ENCODE results near the gene STMP1.
A peak's percentile ranks its signal among the peaks of the same experiment; 100 is the strongest.

Gene STMP1

DNA sequence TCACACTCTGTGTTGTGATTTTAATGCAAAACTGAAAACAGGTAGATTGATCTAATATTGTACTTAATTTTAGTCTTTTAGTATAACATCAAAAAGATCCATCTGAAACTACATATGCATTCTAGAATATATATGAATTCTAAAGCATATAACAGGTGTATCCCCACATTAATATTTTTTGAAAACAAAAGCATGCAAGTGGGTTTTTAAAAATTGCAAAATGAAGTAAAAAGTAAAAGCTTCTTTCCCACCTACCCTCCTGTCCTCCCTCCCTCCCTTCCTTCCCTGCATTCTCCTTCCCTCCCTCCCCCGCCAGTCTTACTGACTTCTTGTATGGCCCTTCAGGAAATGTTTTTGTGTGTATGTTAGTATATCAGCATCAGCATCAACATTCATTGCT, 14.6 kb upstream of the STMP1 start:
- no peak for DNase-seq (ENCODE audit: low read depth)
- H3K4me3 ChIP-seq (ENCODE audit: low read depth, low read length), result no peak overlapping the region
- TF ChIP-seq POLR2A (IDR thresholded peaks at IDR 0.05; ENCODE audit: extremely low read depth, insufficient read length) (no peak), MYC (IDR thresholded peaks at IDR 0.05; ENCODE audit: low read depth, low read length) (no peak)
- TF ChIP-seq, protein P1, sequence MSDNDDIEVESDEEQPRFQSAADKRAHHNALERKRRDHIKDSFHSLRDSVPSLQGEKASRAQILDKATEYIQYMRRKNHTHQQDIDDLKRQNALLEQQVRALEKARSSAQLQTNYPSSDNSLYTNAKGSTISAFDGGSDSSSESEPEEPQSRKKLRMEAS (IDR thresholded peaks at IDR 0.05; ENCODE audit: low read depth, low read length), result no peak
- TF ChIP-seq, protein P2, sequence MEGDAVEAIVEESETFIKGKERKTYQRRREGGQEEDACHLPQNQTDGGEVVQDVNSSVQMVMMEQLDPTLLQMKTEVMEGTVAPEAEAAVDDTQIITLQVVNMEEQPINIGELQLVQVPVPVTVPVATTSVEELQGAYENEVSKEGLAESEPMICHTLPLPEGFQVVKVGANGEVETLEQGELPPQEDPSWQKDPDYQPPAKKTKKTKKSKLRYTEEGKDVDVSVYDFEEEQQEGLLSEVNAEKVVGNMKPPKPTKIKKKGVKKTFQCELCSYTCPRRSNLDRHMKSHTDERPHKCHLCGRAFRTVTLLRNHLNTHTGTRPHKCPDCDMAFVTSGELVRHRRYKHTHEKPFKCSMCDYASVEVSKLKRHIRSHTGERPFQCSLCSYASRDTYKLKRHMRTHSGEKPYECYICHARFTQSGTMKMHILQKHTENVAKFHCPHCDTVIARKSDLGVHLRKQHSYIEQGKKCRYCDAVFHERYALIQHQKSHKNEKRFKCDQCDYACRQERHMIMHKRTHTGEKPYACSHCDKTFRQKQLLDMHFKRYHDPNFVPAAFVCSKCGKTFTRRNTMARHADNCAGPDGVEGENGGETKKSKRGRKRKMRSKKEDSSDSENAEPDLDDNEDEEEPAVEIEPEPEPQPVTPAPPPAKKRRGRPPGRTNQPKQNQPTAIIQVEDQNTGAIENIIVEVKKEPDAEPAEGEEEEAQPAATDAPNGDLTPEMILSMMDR (IDR thresholded peaks at IDR 0.05; ENCODE audit: low read depth, low read length), result no peak

DNA sequence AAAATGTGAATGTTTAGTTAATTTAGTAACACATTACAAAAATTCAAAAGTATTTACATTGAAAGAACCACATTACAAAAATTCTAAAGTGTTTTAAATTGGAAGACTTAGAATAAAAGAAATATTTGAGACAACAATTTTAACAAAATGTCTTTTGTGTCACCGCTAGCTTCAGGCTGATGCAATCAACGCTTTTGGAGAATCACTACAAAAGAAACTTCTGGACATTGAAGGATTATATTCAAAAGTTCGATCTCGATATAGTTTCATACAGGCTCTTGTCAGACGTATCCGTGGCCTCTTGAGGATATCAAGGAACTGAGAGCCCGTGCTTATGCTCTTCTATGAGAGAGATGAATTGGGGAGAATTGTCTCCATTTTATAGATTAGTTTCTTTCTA, 14.1 kb upstream of the STMP1 start:
- DNase-seq (ENCODE audit: low read depth), result no peak
- H3K4me3 ChIP-seq (ENCODE audit: low read depth, low read length), result no peak overlapping the region
- TF ChIP-seq POLR2A (IDR thresholded peaks at IDR 0.05; ENCODE audit: extremely low read depth, insufficient read length), result no peak
- TF ChIP-seq, protein P1 (IDR thresholded peaks at IDR 0.05; ENCODE audit: low read depth, low read length), result no peak
- TF ChIP-seq MYC (IDR thresholded peaks at IDR 0.05; ENCODE audit: low read depth, low read length), result no peak
- TF ChIP-seq, protein P2 (IDR thresholded peaks at IDR 0.05; ENCODE audit: low read depth, low read length), result no peak

DNA sequence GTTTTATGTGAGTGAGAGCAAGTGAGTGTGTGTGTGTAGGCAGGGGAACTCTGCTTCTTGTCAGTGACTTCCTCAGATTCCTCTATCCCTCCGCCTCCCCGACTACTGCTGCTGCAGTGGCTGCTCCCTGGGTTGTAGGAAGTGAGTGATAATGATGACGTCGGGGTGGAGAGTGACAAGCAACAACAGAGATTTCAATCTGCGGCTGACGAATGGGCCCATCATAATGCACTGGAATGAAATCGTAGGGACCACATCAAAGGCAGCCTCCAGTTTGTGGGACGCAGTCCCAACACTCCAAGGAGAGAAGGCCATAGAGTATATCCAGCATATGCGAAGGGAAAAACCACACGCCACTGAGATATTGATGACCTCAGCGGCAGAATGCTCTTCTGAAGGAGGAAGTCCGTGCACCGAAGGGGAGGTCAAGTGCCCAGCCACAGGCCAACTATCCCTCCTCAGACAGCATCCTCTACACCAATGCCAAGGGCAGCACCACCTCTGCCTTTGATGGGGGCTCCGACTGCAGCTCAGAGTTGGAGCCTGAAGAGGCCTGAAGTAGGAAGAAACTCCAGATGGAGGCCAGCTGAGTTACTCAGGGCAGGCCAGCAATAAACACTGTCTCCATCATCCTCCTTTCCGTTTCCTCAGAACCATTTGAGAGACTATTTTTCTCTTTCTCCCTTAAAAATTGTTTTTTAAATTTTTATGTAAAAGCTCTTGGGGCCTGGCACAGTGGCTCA, 11.3 kb upstream of the STMP1 start:
- peak; percentile 18 for DNase-seq (ENCODE audit: low read depth)
- no peak overlapping the region for H3K4me3 ChIP-seq (ENCODE audit: low read depth, low read length)
- TF ChIP-seq POLR2A (IDR thresholded peaks at IDR 0.05; ENCODE audit: extremely low read depth, insufficient read length) (no peak), MYC (IDR thresholded peaks at IDR 0.05; ENCODE audit: low read depth, low read length) (no peak)
- TF ChIP-seq, protein P2 (IDR thresholded peaks at IDR 0.05; ENCODE audit: low read depth, low read length), result no peak
- TF ChIP-seq, protein P1 (IDR thresholded peaks at IDR 0.05; ENCODE audit: low read depth, low read length), result no peak

DNA sequence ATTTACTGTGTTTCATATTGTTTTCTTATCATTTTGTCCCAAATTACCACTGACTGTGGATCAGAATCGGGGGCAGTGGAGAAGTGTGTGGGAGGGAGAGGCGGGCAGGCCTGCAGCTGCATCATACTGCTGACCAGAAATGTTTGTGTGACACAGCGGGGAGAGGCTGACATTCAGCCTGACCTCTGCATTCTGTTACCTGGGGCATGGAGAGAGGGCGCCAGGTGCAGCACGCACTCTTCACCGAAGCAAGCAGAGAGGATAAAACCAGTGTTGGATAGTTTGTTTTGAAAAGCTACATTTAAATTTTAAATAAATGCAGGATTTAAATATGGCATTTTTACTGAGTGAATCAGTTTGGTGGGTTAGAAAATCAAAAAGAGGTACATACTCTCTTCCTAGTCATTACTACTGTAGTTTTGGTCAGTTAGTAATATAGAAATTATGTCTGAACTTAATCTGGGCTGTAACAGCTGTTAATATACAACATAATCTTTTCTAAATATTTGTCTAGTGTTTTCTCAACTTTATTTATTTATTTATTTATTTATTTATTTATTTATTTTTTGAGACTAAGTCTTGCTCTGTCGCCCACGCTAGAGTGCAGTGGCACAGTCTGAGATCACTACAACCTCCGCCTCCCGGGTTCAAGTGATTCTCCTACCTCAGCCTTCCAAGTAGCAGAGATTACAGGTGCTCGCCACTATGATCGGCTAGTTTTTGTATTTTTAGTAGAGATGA, 8.8 kb upstream of the STMP1 start:
- TF ChIP-seq POLR2A (IDR thresholded peaks at IDR 0.05; ENCODE audit: extremely low read depth, insufficient read length), result no peak
- TF ChIP-seq, protein P1 (IDR thresholded peaks at IDR 0.05; ENCODE audit: low read depth, low read length), result no peak
- TF ChIP-seq, protein P2 (IDR thresholded peaks at IDR 0.05; ENCODE audit: low read depth, low read length), result no peak
- no peak for TF ChIP-seq MYC (IDR thresholded peaks at IDR 0.05; ENCODE audit: low read depth, low read length)
- no peak for DNase-seq (ENCODE audit: low read depth)
- no peak overlapping the region for H3K4me3 ChIP-seq (ENCODE audit: low read depth, low read length)

DNA sequence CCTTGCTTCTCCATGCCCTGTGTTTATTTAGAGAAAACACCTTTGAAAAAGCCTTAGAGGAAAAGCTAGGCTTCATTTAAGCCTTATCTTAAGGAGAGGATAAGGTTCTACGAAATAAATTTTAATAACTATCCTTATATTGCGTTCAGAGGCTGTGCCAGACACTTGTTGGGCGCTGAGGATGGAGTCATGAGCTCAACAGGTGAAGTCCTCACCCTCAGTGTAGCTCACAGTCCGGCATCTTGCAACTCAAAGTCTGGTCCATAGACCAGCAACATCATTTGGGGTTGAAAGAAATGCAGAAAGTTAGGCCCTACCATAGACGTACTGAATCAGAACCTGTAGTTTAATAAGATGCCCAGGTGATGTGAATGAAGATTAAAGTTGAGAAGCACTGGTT, 3.8 kb upstream of the STMP1 start:
- DNase-seq (ENCODE audit: low read depth), result no peak
- TF ChIP-seq, protein P1 (IDR thresholded peaks at IDR 0.05; ENCODE audit: low read depth, low read length), result no peak
- no peak for TF ChIP-seq MYC (IDR thresholded peaks at IDR 0.05; ENCODE audit: low read depth, low read length)
- TF ChIP-seq, protein P2 (IDR thresholded peaks at IDR 0.05; ENCODE audit: low read depth, low read length), result no peak
- no peak for TF ChIP-seq POLR2A (IDR thresholded peaks at IDR 0.05; ENCODE audit: extremely low read depth, insufficient read length)
- H3K4me3 ChIP-seq (ENCODE audit: low read depth, low read length), result no peak overlapping the region

Data from NB4 (cell line).